Fibroblast of peridontal ligament (primary cell): ENCODE measurements around the gene MYO1D.
"Not testable (repeated sequence)": the region's sequence is repeated elsewhere in the genome, so short reads cannot be mapped to it uniquely, and the experiment has no call there.

Experiments
- DNase-seq: peaks from one replicate; pipeline ENCODE4 v3.0.0-alpha.2; 2010; ENCODE audit errors: extremely low read depth

MYO1D gene

GRCh38 chr17:32673964-32674363 is 203.0 kb downstream of the MYO1D start:
- DNase-seq: no peak

- no peak for DNase-seq
Observed at GRCh38 chr17:32672711-32673110, 204.2 kb downstream of the MYO1D start.

DNA sequence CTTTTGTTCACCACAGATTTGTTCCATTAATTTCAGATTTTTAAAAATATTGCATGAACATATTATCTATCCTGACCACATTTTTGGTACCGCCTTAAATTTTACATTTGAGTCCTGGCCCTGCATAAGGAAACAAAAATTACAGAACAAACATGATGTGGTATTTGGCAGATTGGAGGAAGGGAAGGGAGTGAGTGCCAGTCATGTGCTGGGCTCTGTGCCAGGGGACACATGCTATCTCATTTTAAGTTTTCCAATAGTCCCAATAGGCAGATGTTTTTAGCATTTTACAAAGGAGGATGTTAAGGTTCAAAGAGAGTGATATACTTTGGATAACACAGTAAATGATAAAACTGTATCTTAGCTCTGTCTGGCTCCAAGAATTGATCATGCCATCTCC is 205.0 kb downstream of the MYO1D start:
- DNase-seq: no peak

GRCh38 chr17:32664936-32665583 is 211.9 kb downstream of the MYO1D start:
- DNase-seq: no peak

DNA sequence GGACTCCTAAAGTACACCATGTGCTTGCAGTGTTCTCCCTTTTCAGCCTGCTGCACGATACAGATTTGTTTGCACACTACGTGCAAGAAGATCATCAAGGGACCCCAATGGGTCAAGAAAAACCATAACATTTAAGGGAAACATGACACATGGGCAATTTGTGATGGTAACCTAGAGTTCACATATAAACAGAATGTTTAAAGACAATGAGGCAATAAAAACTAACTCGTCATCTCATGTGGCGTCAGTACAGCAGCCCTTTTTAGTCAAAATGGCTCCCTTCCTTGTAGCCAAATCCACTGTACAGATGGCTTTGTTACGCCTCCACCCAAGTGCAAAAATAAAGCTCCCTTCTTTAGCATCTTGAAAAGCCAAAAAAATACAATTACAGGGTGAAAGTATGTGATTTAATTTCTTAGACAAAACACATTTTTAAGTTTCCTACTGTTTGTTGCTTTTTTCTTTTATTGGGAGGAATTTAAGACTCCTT is 216.4 kb downstream of the MYO1D start:
- no peak for DNase-seq

GRCh38 chr17:32659419-32659842 is 217.5 kb downstream of the MYO1D start:
- DNase-seq: peak; percentile 71

DNA sequence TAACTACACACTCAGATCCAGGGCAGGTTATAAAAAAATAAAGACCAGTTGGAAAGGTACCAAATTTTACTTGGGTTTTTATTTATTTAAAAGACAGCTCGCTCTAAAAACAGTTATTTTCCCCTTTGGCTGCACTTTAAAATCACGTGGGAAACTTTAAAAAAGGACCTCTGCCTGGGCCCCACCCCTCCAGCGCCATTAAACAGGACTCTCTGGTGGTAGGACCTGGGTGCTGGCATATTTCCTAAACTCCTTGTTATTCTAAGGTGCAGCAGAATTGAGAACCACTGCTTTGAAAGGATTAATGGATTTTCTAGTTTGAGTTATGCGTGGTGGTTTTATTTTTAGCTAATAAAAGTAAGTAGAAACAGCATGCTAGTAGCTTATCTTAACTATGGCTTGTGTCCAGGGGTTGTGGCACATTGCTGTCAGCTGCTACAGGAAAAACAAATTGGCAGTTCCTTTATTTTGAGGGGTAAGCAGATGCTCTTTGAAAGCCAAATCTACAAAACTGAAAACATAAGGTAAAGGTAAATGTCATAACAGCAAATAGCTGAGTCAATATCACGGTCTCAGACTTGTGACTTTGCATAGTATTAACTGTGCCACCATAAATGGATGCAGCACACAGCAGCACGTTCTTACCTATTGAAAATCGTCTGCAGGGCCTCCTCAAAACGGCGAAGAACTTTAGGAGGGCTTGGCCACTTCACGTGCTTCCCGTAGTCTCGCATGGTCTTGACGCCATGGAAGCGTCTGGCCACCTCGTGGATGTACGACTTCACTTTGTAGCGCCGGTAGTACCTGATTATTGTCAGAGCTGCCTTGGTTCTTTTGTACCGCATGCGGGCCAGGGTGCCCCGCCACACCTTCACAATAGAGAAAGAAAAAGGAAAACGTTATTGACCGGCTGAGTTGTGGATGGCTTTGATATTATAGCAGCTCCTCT is 218.2 kb downstream of the MYO1D start:
- DNase-seq: no peak

GRCh38 chr17:32656886-32657285 is 220.0 kb downstream of the MYO1D start:
- no peak for DNase-seq

DNA sequence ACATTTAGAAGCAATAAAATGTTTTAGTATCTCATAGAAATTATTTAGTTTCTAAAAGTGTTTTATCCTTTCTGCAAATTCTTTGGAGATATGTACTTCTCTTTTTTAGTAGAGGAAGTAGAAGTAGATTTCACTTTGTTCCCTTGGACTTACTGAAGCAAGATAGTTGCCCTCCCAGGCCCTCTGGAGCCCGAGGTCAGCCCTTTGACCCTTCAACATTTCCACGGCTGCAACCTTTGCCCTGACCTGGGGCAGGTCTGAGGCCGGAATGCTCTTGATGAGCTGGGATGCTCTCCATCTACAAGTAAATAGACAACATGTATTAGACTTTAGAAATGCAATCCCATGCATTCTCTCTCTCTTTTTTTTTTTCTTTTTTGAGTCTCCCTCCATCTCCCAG is 222.6 kb downstream of the MYO1D start:
- no peak for DNase-seq

GRCh38 chr17:32651084-32651483 is 225.8 kb downstream of the MYO1D start:
- DNase-seq: no peak

DNA sequence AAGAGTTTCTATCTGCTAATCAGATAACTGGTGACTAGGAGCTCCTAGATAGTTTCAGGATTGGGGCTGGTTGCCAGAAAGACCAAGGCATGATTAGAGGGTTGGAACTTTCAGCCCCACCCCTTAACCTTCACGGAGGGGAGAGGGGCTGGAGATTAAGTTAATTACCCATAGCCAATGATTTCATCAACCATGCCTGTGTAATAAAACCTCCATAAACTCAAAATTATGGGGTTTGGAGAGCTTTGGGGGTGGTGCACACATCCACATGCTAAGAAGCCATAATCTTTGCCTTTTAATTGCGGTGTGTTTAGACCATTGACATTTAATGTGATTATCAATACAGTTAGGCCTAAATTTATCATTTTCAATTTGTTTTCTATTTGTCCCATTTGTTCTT is 228.5 kb downstream of the MYO1D start:
- DNase-seq: no peak

GRCh38 chr17:32646941-32647340 is 230.0 kb downstream of the MYO1D start:
- DNase-seq: no peak

DNA sequence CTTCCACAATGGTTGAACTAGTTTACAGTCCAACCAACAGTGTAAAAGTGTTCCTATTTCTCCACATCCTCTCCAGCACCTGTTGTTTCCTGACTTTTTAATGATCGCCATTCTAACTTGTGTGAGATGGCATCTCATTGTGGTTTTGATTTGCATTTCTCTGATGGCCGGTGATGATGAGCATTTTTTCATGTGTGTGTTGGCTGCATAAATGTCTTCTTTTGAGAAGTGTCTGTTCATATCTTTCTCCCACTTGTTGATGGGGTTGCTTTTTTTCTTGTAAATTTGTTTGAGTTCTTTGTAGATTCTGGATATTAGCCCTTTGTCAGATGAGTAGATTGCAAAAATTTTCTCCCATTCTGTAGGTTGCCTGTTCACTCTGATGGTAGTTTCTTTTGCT is 235.4 kb downstream of the MYO1D start:
- DNase-seq: not testable (repeated sequence)

GRCh38 chr17:32636598-32637218 is 240.2 kb downstream of the MYO1D start:
- DNase-seq: no peak

GRCh38 chr17:32634167-32634566 is 242.8 kb downstream of the MYO1D start:
- no peak for DNase-seq

DNA sequence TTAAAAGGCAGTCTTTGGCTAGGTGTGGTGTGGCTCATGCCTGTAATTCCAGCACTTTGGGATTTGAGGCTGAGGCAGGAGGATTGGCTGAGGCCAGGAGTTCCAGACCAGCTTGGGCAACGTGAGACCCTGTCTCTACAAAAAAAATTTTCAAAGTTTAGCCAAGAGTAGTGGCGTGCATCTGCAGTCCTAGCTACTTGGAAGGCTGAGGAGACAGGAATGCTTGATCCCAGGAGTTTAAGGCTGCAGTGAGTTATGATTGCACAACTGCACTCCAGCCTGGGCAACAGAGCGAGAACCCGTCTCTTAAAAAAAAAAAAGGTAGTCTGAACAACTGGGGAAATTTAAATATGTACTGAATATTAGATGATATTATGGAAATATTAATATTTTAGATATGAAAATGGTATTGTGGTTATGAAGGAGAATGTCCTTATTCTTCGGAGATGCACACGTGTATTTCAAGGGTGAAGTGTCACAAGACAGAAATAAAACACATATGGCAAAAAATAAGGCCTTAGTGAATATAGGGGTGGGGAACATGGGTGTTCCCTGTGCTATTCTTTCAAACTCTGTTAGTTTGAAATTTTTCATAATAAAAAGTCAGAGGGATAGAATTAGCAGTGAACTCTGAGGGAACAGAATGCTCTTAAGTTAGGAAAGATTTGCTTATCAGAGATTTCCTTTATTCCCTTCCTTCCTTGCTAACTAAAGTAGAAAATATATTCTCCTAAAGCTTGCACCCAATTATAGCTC is 245.4 kb downstream of the MYO1D start:
- no peak for DNase-seq

DNA sequence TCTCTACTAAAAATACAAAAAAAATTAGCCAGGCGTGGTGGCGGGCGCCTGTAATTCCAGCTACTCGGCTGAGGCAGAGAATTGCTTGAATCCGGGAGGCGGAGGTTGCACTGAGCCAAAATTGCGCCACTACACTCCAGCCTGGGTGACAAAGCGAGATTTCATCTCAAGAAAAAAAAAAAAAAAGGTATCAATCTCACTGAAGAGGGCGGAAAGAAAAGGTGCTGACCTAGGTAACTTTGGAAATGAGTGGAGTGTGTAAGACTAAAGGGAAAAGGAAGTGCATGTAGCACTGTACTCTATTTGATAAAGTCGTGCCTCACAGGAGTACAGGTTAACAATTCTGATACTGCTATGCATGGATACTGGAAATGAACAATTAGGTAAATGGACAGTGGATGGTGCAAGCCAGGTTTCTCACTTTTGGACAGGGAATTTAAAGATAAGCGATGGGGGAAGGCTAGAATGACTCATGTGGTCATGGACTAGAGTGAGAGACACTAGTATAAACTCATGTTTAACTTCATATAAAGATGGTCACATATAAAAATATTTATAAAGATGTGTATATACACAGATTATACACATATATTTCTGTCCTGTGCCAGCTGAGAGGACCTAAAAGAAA is 247.2 kb downstream of the MYO1D start:
- no peak for DNase-seq

GRCh38 chr17:32628271-32629044 is 248.5 kb downstream of the MYO1D start:
- no peak for DNase-seq

- no peak for DNase-seq
Observed at GRCh38 chr17:32627239-32627996, 249.5 kb downstream of the MYO1D start.

- no peak for DNase-seq
Observed at GRCh38 chr17:32626379-32626791, 250.5 kb downstream of the MYO1D start.
